ENCODE measurements around the gene ACSM6. TPM values are rescaled to one million over a fixed set of nuclear protein-coding genes. Genes with fewer than 3 reads are reported as not detected.
A peak's percentile ranks its signal among the peaks of the same experiment; 100 is the strongest.

Gene ACSM6
- total RNA-seq, 3 donors from 2014 or later: 0.66 TPM; not detected in 2

DNA sequence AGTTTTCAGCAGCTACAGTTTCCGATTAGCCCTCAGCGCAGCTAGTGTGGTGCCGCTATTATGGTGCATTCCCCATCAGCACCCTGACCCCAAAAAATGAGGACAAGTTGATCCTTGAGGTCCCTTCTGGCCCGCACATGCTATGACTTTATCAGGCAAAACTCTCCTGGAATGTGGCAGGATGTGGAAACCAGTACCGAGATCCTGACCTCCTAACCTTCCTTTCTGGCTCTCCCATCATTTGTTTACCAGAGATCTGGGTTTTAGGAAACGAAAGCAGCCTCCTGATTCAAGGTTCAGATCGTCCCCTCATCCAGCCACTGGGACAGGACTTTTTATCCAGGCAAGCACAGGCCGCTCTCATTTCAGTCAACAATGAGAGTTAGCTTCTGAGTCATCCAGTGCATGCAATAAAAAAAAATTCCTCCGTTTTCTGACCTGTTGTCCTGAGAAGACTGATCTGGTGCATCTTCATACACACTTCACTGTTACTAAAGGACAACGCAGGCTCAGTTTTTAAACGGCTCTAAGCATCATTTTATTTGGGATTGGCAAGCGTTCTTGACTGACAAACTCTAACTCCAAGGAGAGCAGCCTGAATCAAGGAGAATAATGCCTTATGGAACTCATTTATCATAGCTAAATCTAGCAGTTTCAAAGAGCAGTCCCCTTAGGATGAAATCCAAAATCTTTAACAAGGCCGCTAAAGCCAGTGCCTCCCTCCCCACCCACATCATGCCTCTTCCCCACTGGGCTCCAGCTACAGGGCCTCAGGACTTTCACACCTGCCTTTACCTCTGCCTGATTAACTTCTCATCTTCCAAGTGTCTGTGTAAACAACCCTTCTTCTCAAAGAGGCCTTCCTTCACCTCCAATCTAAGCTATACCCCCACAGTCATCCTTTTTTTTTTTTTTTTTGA is 79.6 kb downstream of the ACSM6 start:
- peak overlapping the region; percentile 88 to 97 for H3K27ac ChIP-seq
- TF ChIP-seq CTCF (IDR thresholded peaks at IDR 0.05) (peak in 1 of 3 donors; percentile 10), POLR2AphosphoS5 (IDR thresholded peaks at IDR 0.05) (peak; percentile 68 to 94 (median 80)), POLR2A (IDR thresholded peaks at IDR 0.05) (no peak)
- no peaks in the 10 kb centered on the region for H3K36me3 ChIP-seq
- intact Hi-C loops (cut with DNase I; ENCODE audit: low total_unique reads): no loop called here
- no peaks in the 10 kb centered on the region for H3K27me3 ChIP-seq
- DNase-seq (ENCODE audit: low spot score in 2 of 2): peak in 1 of 2 donors; percentile 72
- H3K9me3 ChIP-seq: no peaks in the 10 kb centered on the region
- peaks cover 9 to 10% of the 10 kb centered on the region in 2 donors for H3K4me1 ChIP-seq
- H3K4me3 ChIP-seq: peak overlapping the region in 1 of 3 donors; percentile 29

DNA sequence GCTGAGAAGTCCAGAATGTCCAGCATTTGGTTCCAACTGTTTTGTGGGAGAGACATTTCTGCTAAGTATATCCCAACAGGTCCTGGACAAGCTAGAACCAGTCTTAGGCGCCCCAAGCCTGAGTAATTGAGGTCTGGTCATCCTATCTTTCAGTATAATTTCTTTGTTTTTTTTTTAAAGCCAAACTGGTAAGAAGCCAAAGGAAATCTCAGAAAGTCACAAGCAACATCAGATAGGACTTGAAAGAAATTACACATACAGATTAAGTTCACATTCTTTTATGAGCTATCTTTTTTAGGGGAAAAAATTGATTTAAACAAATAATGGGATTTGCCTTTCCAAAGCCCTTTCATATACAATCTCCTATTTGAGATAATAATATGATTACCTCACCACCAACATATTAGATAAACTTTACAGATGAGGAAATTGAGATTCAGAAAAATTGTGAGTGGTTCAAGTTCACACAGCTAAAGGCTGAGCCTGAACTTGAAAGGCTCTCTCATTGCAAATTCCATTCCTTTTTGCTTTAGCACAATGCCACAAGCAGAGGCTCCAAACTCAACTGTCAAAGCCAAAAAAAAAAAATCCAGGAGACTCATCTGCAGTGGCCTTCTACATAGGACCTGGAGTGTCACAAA is 81.8 kb downstream of the ACSM6 start:
- Histone ChIP-seq H3K4me1 (peaks cover 7% of the 10 kb centered on the region in 2 donors), H3K4me3 (no peak overlapping the region), H3K27me3 (no peaks in the 10 kb centered on the region)

GRCh38 chr10:95276367-95277200 is 82.5 kb downstream of the ACSM6 start:
- H3K4me1 ChIP-seq: peaks cover 7% of the 10 kb centered on the region in 2 donors
- no peak overlapping the region for H3K4me3 ChIP-seq
- peak overlapping the region; percentile 88 to 97 for H3K27ac ChIP-seq
- intact Hi-C loops (cut with DNase I; ENCODE audit: low total_unique reads): no loop called here
- H3K36me3 ChIP-seq: no peaks in the 10 kb centered on the region
- H3K27me3 ChIP-seq: no peaks in the 10 kb centered on the region
- TF ChIP-seq POLR2A (IDR thresholded peaks at IDR 0.05): no peak
- no peak for TF ChIP-seq CTCF (IDR thresholded peaks at IDR 0.05)
- no peak for TF ChIP-seq POLR2AphosphoS5 (IDR thresholded peaks at IDR 0.05)
- DNase-seq (ENCODE audit: low spot score in 2 of 2): no peak
- no peaks in the 10 kb centered on the region for H3K9me3 ChIP-seq

More for the DNA sequence above, 81.8 kb downstream of the ACSM6 start:
- H3K9me3 ChIP-seq: no peaks in the 10 kb centered on the region
- no peak for DNase-seq (ENCODE audit: low spot score in 2 of 2)
- intact Hi-C loops (cut with DNase I; ENCODE audit: low total_unique reads): no loop called here
- no peak for TF ChIP-seq POLR2A (IDR thresholded peaks at IDR 0.05)
- no peak for TF ChIP-seq POLR2AphosphoS5 (IDR thresholded peaks at IDR 0.05)
- TF ChIP-seq CTCF (IDR thresholded peaks at IDR 0.05): no peak
- no peaks in the 10 kb centered on the region for H3K36me3 ChIP-seq
- H3K27ac ChIP-seq: peak overlapping the region; percentile 88 to 97

DNA sequence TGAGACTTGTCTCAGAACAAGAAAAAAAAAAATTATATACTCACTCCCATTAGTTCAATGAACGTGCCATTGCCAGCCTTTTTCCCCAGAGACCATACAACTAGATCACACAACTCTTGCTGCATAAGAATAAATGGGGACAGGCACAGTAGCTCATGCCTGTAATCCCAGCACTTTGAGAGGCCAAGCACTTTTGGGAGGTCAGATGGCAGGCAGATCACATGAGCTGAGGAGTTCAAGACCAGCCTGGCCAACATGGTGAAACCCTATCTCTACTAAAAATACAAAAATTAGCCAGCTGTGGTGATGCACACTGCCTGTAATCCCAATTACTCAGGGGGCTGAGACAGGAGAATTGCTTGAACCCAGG is 83.1 kb downstream of the ACSM6 start:
- no peak for DNase-seq (ENCODE audit: low spot score in 2 of 2)
- no peaks in the 10 kb centered on the region for H3K36me3 ChIP-seq

More for the DNA sequence above, 83.1 kb downstream of the ACSM6 start:
- no peak for TF ChIP-seq CTCF (IDR thresholded peaks at IDR 0.05)
- TF ChIP-seq POLR2A (IDR thresholded peaks at IDR 0.05): no peak
- TF ChIP-seq POLR2AphosphoS5 (IDR thresholded peaks at IDR 0.05): no peak
- intact Hi-C loops (cut with DNase I; ENCODE audit: low total_unique reads): no loop called here
- Histone ChIP-seq H3K4me3 (no peak overlapping the region), H3K27me3 (no peaks in the 10 kb centered on the region), H3K27ac (peak overlapping the region; percentile 77 to 88), H3K9me3 (no peaks in the 10 kb centered on the region), H3K4me1 (peaks cover 7% of the 10 kb centered on the region in 2 donors)

Data from breast epithelium (tissue), 4 donors.